ENCODE data around the gene GRID1. TPM values are rescaled to one million over a fixed set of nuclear protein-coding genes. Genes with fewer than 3 reads are reported as not detected.

Gene GRID1
- total RNA-seq, 1 experiment from 2014 or later = 5.6 TPM

DNA sequence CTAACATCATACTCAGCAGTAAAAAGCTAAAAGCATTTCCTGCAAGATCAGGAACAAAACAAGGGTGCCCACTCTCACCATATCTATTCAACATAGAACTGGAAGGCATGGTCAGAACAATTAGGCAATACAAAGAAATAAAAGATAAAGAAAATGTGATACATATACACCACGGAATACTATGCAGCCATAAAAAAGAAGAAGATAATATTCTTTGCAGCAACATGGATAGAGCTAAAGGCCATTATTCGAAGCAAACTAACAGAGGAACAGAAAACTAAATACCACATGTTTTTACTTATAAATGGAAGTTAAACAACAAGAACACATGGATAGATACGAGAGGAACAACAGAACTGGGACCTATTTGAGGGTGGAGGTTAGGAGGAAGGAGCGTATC is 652.7 kb downstream of the GRID1 start:
- H3K27ac ChIP-seq (ENCODE audit: low read depth, low read length) = no peak overlapping the region
- H3K4me3 ChIP-seq (replicated peaks in 1 of 2; ENCODE audit: low read depth in 1 of 2, low read length in 2 of 2) = no peak overlapping the region
- H3K9me2 ChIP-seq (ENCODE audit: insufficient read depth) = no peaks in the 10 kb centered on the region
- CTCF ChIA-PET = no interaction called here
- POLR2A ChIA-PET = no interaction called here
- TF ChIP-seq, protein P1, sequence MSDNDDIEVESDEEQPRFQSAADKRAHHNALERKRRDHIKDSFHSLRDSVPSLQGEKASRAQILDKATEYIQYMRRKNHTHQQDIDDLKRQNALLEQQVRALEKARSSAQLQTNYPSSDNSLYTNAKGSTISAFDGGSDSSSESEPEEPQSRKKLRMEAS (IDR thresholded peaks at IDR 0.05) = no peak
- TF ChIP-seq CBX3 (IDR thresholded peaks at IDR 0.05; ENCODE audit: low read depth) (no peak), POLR2A (IDR thresholded peaks at IDR 0.05; ENCODE audit: borderline replicate concordance, extremely low read depth, insufficient read depth, insufficient read length) (no peak), FOSL1 (IDR thresholded peaks at IDR 0.05; ENCODE audit: low read depth) (no peak), EGR1 (IDR thresholded peaks at IDR 0.05; ENCODE audit: low read depth) (no peak), ZBTB33 (IDR thresholded peaks at IDR 0.05; ENCODE audit: extremely low read depth, insufficient replicate concordance, low read length) (no peak), SP1 (IDR thresholded peaks at IDR 0.05; ENCODE audit: low read depth) (no peak), TCF7L2 (IDR thresholded peaks at IDR 0.05; ENCODE audit: borderline replicate concordance, extremely low read depth, insufficient read depth, insufficient read length) (no peak), ZNF274 (IDR thresholded peaks at IDR 0.05; ENCODE audit: low read depth, low read length) (no peak), EZH2 (IDR thresholded peaks at IDR 0.05) (no peak), SRF (IDR thresholded peaks at IDR 0.05; ENCODE audit: low read depth) (no peak), REST (IDR thresholded peaks at IDR 0.05; ENCODE audit: low read depth) (no peak), EZH2phosphoT487 (IDR thresholded peaks at IDR 0.05; ENCODE audit: borderline replicate concordance) (no peak), ATF3 (IDR thresholded peaks at IDR 0.05) (no peak)
- TF ChIP-seq, protein P2, sequence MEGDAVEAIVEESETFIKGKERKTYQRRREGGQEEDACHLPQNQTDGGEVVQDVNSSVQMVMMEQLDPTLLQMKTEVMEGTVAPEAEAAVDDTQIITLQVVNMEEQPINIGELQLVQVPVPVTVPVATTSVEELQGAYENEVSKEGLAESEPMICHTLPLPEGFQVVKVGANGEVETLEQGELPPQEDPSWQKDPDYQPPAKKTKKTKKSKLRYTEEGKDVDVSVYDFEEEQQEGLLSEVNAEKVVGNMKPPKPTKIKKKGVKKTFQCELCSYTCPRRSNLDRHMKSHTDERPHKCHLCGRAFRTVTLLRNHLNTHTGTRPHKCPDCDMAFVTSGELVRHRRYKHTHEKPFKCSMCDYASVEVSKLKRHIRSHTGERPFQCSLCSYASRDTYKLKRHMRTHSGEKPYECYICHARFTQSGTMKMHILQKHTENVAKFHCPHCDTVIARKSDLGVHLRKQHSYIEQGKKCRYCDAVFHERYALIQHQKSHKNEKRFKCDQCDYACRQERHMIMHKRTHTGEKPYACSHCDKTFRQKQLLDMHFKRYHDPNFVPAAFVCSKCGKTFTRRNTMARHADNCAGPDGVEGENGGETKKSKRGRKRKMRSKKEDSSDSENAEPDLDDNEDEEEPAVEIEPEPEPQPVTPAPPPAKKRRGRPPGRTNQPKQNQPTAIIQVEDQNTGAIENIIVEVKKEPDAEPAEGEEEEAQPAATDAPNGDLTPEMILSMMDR (IDR thresholded peaks at IDR 0.05 in 2 of 3, conservative IDR thresholded peaks at IDR 0.05 in 1 of 3; ENCODE audit: borderline replicate concordance in 1 of 3, insufficient read depth in 1 of 3, low read depth in 2 of 3, low read length in 2 of 3) = no peak
- no peaks in the 10 kb centered on the region for H3K36me3 ChIP-seq (ENCODE audit: control insufficient read depth in 1 of 2, insufficient read depth in 2 of 2, low read length in 2 of 2)
- H3K9me3 ChIP-seq (ENCODE audit: control insufficient read depth in 1 of 2, insufficient read depth in 1 of 2, low read depth in 1 of 2, low read length in 2 of 2) = no peaks in the 10 kb centered on the region
- H2AFZ ChIP-seq (ENCODE audit: low read depth, low read length, poor library complexity, severe bottlenecking) = no peak overlapping the region
- H3K9ac ChIP-seq (ENCODE audit: low read length) = no peak overlapping the region
- DNase-seq (ENCODE audit: low read depth, low spot score) = no peak
- no peaks in the 10 kb centered on the region for H3K79me2 ChIP-seq (ENCODE audit: insufficient read depth, low read length)
- RAD21 ChIA-PET (ENCODE audit: low non-redundant PET in 1 of 2, low total read pairs in 2 of 2, uncharacterized antibody in 2 of 2, unreplicated experiment in 2 of 2) = no interaction called here
- no peaks in the 10 kb centered on the region for H3K4me1 ChIP-seq (ENCODE audit: control insufficient read depth in 1 of 2, insufficient read depth in 2 of 2, low read length in 2 of 2)
- no peak for ATAC-seq
- no peaks in the 10 kb centered on the region for H4K20me1 ChIP-seq (ENCODE audit: insufficient read depth)
- intact Hi-C loops (cut with micrococcal nuclease) = no loop called here
- H3K27me3 ChIP-seq (ENCODE audit: insufficient read depth, low read length) = no peaks in the 10 kb centered on the region
- no TSS peak for BruUV-seq (replicated peaks)
- H3K4me2 ChIP-seq (ENCODE audit: low read length) = no peak overlapping the region

Data from HCT116 (cell line).